GM23338 (cell line): ENCODE data around the gene ARMCX6.
"Not testable (repeated sequence)": the region's sequence is repeated elsewhere in the genome, so short reads cannot be mapped to it uniquely, and the experiment has no call there.

Source experiments
- CREB1 ChIP-seq: fragments of 250-450 bp; sonication (Bioruptor Pico); IDR thresholded peaks from 2 replicates; pipeline ENCODE4 v1.5.0; 2020; ENCODE audit warnings: low read depth, mild to moderate bottlenecking, moderate library complexity
- EZH2 ChIP-seq: fragments of 200-600 bp; sonication (generic); IDR thresholded peaks from one replicate; pipeline ENCODE4 v1.8.0; 2017; ENCODE audit warnings: antibody characterized with exemption, mild to moderate bottlenecking, low read depth; ENCODE audit not compliant: unreplicated experiment
- EZH2phosphoT487 ChIP-seq: fragments of 200-600 bp; sonication (generic); IDR thresholded peaks from one replicate; pipeline ENCODE4 v1.8.1; 2018; ENCODE audit warnings: antibody characterized with exemption; ENCODE audit not compliant: unreplicated experiment
- JUNB ChIP-seq: IDR thresholded peaks from one replicate; pipeline ENCODE4 v1.6.1; 2016; ENCODE audit warnings: antibody characterized with exemption; ENCODE audit not compliant: unreplicated experiment
- NANOG ChIP-seq: IDR thresholded peaks from 2 replicates; pipeline ENCODE4 v1.6.1; 2016; ENCODE audit warnings: antibody characterized with exemption, borderline replicate concordance
- POLR2AphosphoS5 ChIP-seq: IDR thresholded peaks from 2 replicates; pipeline ENCODE4 v1.6.1; 2016; ENCODE audit warnings: antibody characterized with exemption, low read depth
- STAT1 ChIP-seq: IDR thresholded peaks from one replicate; pipeline ENCODE4 v1.6.1; 2016; ENCODE audit warnings: antibody characterized with exemption; ENCODE audit not compliant: unreplicated experiment
- ZNF114 ChIP-seq: fragments of 250-450 bp; sonication (Bioruptor Pico); IDR thresholded peaks from 2 replicates; pipeline ENCODE4 v1.5.0; 2020; ENCODE audit warnings: mild to moderate bottlenecking, moderate library complexity
- ZNF331 ChIP-seq: fragments of 250-450 bp; sonication (Bioruptor Pico); IDR thresholded peaks from 2 replicates; pipeline ENCODE4 v1.5.0; 2020; ENCODE audit warnings: low read depth, mild to moderate bottlenecking, moderate library complexity
- TF ChIP-seq, protein P1 (sequence below), 2 experiments: fragments of 200-600 bp in 1 of 2; sonication (generic) in 1 of 2; conservative IDR thresholded peaks; 2 replicates each; pipeline versions ENCODE4 v1.5.1 to v1.6.1; 2016 to 2017; ENCODE audit warnings: antibody characterized with exemption in 2 of 2, low read depth in 2 of 2, mild to moderate bottlenecking in 2 of 2, moderate library complexity in 1 of 2
- TF ChIP-seq, protein P2 (sequence below): IDR thresholded peaks from 2 replicates; pipeline ENCODE4 v1.6.1; 2016; ENCODE audit warnings: antibody characterized with exemption
- TF ChIP-seq, protein P3 (sequence below): IDR thresholded peaks from one replicate; pipeline ENCODE4 v1.6.1; 2018; ENCODE audit warnings: antibody characterized with exemption; ENCODE audit not compliant: unreplicated experiment

DNA sequence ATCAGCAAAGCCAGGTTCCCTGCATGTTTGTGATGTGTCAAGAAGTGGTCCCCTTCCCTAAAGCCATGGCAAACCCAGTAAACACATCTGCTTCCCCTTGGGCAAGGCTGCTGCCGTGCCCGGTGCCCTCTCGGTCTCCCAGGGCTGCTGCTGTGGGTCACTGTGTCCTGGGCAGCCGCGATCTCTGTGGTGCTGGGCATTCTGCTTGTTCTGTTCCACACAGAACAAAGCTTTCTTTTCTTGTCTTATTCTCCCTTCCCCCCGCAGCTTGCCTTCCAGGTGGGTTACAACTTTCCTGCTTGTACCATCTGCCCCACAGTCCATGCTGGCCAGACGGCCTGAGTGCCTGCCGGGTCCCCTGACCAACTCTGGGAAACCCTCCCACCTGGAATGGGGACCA, 18.2 kb downstream of the ARMCX6 start:
- TF ChIP-seq, protein P1, sequence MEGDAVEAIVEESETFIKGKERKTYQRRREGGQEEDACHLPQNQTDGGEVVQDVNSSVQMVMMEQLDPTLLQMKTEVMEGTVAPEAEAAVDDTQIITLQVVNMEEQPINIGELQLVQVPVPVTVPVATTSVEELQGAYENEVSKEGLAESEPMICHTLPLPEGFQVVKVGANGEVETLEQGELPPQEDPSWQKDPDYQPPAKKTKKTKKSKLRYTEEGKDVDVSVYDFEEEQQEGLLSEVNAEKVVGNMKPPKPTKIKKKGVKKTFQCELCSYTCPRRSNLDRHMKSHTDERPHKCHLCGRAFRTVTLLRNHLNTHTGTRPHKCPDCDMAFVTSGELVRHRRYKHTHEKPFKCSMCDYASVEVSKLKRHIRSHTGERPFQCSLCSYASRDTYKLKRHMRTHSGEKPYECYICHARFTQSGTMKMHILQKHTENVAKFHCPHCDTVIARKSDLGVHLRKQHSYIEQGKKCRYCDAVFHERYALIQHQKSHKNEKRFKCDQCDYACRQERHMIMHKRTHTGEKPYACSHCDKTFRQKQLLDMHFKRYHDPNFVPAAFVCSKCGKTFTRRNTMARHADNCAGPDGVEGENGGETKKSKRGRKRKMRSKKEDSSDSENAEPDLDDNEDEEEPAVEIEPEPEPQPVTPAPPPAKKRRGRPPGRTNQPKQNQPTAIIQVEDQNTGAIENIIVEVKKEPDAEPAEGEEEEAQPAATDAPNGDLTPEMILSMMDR (conservative IDR thresholded peaks at IDR 0.05; ENCODE audit: low read depth in 2 of 2) = not testable (repeated sequence)
- TF ChIP-seq POLR2AphosphoS5; ZNF331 (CRISPR knock-in tag); JUNB; CREB1 (CRISPR knock-in tag); EZH2phosphoT487; ZNF114 (CRISPR knock-in tag); EZH2; STAT1; NANOG: not testable (repeated sequence)
- TF ChIP-seq, protein P2, sequence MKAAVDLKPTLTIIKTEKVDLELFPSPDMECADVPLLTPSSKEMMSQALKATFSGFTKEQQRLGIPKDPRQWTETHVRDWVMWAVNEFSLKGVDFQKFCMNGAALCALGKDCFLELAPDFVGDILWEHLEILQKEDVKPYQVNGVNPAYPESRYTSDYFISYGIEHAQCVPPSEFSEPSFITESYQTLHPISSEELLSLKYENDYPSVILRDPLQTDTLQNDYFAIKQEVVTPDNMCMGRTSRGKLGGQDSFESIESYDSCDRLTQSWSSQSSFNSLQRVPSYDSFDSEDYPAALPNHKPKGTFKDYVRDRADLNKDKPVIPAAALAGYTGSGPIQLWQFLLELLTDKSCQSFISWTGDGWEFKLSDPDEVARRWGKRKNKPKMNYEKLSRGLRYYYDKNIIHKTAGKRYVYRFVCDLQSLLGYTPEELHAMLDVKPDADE = not testable (repeated sequence)
- TF ChIP-seq, protein P3, sequence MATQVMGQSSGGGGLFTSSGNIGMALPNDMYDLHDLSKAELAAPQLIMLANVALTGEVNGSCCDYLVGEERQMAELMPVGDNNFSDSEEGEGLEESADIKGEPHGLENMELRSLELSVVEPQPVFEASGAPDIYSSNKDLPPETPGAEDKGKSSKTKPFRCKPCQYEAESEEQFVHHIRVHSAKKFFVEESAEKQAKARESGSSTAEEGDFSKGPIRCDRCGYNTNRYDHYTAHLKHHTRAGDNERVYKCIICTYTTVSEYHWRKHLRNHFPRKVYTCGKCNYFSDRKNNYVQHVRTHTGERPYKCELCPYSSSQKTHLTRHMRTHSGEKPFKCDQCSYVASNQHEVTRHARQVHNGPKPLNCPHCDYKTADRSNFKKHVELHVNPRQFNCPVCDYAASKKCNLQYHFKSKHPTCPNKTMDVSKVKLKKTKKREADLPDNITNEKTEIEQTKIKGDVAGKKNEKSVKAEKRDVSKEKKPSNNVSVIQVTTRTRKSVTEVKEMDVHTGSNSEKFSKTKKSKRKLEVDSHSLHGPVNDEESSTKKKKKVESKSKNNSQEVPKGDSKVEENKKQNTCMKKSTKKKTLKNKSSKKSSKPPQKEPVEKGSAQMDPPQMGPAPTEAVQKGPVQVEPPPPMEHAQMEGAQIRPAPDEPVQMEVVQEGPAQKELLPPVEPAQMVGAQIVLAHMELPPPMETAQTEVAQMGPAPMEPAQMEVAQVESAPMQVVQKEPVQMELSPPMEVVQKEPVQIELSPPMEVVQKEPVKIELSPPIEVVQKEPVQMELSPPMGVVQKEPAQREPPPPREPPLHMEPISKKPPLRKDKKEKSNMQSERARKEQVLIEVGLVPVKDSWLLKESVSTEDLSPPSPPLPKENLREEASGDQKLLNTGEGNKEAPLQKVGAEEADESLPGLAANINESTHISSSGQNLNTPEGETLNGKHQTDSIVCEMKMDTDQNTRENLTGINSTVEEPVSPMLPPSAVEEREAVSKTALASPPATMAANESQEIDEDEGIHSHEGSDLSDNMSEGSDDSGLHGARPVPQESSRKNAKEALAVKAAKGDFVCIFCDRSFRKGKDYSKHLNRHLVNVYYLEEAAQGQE = not testable (repeated sequence)
